GM12872 (cell line): Measurements from ENCODE around the gene PCDHB2.

Experiments
- TF ChIP-seq, protein P1 (sequence below): IDR thresholded peaks from 3 replicates; pipeline ENCODE4 v1.5.1; 2011; ENCODE audit warnings: low read depth, mild to moderate bottlenecking, low read length, moderate library complexity; ENCODE audit not compliant: insufficient read depth

PCDHB2 gene

DNA sequence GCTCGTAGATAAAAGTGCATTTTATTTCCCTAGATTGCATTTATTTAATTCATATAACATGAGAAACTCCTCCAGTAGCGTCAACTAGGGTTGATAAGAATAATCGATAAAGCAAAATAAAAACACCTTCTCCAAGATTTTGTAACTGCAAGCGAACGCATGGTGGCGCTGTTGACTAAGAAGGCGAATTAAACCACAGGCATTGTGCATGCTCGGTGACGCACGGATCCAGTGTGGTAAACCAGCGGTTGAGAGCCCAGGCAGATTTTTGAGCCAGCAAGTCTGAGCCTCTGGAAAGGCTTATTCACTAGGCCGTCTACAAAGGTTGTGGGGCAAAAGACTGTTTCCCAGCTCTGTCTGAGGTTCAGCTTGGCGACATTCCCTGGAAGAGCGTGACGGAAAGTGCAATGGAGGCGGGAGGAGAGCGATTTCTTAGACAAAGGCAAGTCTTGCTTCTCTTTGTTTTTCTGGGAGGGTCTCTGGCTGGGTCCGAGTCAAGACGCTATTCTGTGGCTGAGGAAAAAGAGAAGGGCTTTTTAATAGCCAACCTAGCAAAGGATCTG, 5.9 kb downstream of the PCDHB2 start, which contains the start of gene PCDHB3:
Gene PCDHB3 (plus strand): TSS at position 231 of the 563 bp plus-strand sequence. CDS start 177 bp downstream, at position 408.
- TF ChIP-seq, protein P1, sequence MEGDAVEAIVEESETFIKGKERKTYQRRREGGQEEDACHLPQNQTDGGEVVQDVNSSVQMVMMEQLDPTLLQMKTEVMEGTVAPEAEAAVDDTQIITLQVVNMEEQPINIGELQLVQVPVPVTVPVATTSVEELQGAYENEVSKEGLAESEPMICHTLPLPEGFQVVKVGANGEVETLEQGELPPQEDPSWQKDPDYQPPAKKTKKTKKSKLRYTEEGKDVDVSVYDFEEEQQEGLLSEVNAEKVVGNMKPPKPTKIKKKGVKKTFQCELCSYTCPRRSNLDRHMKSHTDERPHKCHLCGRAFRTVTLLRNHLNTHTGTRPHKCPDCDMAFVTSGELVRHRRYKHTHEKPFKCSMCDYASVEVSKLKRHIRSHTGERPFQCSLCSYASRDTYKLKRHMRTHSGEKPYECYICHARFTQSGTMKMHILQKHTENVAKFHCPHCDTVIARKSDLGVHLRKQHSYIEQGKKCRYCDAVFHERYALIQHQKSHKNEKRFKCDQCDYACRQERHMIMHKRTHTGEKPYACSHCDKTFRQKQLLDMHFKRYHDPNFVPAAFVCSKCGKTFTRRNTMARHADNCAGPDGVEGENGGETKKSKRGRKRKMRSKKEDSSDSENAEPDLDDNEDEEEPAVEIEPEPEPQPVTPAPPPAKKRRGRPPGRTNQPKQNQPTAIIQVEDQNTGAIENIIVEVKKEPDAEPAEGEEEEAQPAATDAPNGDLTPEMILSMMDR, result peak; percentile 30; the same call in 1 of the 3 replicates

DNA sequence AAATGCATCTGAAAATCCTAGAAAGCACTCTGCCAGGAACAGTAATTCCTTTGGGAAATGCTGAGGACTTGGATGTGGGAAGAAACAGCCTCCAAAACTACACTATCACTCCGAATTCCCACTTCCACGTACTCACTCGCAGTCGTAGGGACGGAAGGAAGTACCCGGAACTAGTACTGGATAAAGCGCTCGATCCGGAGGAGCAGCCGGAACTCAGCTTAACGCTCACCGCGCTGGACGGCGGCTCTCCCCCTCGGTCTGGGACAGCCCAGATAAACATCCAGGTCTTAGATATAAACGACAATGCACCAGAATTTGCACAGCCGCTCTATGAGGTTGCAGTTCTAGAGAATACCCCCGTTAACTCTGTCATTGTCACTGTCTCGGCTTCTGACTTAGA, 6.6 kb downstream of the PCDHB2 start:
- TF ChIP-seq, protein P1, result no peak

DNA sequence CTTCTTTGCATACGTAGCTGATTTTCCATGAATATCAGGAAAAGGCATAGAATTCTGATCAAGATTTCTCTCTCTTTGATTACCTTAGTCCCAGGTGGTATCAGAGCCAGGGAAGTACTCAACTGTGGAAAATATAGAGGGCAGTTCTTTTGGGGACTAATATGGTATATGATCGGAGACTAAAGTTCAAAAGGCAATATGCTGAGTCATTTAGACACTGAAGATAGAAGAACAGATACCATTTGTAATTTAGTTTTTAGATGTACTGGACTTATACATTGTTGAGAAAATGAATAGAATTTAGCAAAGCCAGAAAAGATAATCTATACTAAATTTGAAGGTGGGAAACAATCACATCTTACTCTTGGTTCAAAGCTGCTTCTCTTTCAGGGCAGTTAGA, 10.9 kb downstream of the PCDHB2 start:
- TF ChIP-seq, protein P1, result no peak

DNA sequence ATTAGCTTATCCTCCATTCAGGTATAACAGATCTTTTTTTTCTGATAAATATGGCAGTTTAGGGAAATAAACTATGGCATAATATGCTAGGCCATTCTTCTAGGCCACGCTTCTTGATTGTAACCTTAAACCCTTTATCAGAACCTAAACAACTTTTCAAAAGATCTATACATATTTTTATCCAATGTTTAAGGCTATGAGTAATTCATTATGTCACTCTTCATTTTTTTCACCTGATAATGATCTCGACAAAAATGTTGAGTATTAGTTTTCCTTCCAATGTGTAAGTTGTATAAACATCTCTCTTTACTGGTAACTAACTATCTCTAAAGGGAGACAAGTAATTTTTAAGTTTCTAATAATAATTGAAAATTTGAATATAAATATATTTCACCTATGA, 24.8 kb downstream of the PCDHB2 start:
- TF ChIP-seq, protein P1, result no peak

DNA sequence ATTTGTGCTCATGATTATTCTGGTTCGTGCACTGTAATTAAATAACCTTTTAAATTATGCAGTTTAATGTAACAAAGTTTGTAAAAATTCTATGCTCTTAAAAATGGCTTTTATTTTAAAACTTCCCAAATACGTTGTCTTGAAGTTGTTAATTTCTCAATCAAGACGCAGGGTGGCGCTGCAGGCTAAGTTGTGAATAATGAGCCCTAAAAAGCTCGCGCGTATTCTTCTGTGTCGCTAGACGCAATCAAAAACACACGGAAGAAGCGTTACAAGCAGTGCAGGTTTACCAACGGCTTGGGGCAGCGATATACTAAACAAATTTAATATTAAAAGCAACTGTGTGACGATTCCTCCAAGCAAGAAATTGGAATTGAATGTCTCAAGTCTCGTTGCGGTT, 27.1 kb downstream of the PCDHB2 start, which contains the start of gene PCDHB4:
Gene PCDHB4 (plus strand): TSS at position 256 of the 400 bp plus-strand sequence. CDS start 181 bp downstream, outside the sequence.
- TF ChIP-seq, protein P1, result no peak

DNA sequence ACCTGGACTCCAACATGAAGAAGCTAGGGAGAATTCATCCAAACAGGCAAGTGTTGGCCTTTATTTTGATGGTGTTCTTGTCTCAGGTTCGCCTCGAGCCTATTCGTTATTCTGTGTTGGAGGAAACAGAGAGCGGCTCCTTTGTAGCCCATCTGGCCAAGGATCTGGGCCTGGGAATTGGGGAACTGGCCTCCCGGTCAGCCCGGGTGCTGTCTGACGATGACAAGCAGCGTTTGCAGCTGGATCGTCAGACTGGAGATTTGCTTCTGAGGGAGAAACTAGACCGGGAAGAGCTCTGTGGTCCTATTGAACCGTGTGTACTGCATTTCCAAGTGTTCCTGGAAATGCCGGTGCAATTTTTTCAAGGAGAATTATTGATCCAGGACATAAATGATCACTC, 27.6 kb downstream of the PCDHB2 start:
- TF ChIP-seq, protein P1, result no peak

DNA sequence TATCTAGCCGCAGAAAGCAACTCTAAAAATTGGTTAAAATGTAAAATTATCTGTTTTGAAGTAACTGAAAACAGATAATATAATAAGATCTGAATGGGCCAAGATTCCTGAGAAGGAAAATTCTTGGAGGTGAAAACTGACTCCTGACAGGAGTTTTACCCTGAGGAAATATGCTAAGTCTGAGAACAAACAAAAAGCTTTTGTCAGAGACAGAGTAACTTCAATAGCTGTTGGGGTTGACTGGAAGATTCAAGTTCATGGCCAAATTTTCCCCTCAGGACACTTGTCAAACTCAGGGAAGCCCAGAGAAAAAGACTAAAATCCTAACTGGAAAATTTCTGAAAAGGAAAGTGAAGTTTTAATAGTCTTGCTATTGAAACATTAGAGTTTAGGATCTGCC, 32.9 kb downstream of the PCDHB2 start:
- TF ChIP-seq, protein P1, result no peak
